Panc1 (cell line): ENCODE data around the gene MPV17.

ENCODE experiments used
- REST ChIP-seq, 2 experiments: IDR thresholded peaks; 2 replicates each; pipeline ENCODE4 v1.6.1; 2011 to 2012; ENCODE audit warnings: low read depth in 2 of 2, control low read depth in 1 of 2, low read length in 1 of 2, mild to moderate bottlenecking in 1 of 2, moderate library complexity in 1 of 2; ENCODE audit not compliant: insufficient read depth in 1 of 2
- TCF7L2 ChIP-seq: IDR thresholded peaks from 2 replicates; pipeline ENCODE4 v1.6.1; 2011; ENCODE audit warnings: mild to moderate bottlenecking, low read depth, low read length, inconsistent platforms

- TF ChIP-seq REST (IDR thresholded peaks at IDR 0.05; ENCODE audit: insufficient read depth in 1 of 2, low read depth in 2 of 2, low read length in 1 of 2) (no peak), TCF7L2 (no peak)
Measured at GRCh38 chr2:27306573-27307286, 16.2 kb downstream of the MPV17 start.
